ENCODE results near the gene GPAT2.
"Not testable (repeated sequence)": the region's sequence is repeated elsewhere in the genome, so short reads cannot be mapped to it uniquely, and the experiment has no call there.

The GPAT2 gene

DNA sequence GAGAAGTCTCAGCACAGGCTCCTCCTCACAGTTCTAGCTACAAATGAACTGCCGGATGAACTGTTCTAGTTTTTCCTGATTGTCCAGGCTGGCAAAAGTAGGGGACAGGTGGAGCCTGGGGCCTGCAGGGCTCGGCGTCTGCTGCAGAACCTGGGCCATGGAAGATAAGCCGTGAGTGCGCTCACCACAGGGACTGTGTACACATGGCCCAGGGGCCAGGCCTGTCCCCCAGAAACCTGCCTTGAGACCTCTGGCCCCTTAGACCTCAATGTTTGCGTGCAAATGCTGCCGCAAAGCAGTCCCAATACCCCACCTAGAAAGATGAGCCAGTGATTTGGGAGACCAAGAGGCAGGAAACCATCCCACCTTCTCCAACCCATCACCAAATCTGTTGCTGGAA, 12.6 kb downstream of the GPAT2 start:
- not testable (repeated sequence) for DNase-seq

DNA sequence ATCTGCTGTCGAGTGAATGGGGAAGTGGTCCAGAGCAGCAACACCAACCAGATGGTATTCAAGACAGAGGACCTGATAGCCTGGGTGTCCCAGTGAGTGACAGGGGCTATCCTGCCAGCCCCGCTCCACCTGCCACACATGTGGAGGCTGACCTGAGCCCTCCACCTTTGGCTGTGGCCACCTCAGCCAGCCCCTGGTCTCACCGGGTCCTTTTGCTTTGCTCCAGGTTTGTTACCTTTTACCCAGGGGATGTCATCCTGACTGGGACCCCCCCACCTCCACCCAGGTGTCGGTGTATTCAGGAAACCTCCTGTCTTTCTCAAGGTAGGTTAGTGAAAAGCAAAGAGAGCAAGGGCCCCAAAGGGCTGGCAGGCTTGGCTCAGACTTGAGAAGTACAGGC, 13.6 kb downstream of the GPAT2 start:
- not testable (repeated sequence) for DNase-seq

DNA sequence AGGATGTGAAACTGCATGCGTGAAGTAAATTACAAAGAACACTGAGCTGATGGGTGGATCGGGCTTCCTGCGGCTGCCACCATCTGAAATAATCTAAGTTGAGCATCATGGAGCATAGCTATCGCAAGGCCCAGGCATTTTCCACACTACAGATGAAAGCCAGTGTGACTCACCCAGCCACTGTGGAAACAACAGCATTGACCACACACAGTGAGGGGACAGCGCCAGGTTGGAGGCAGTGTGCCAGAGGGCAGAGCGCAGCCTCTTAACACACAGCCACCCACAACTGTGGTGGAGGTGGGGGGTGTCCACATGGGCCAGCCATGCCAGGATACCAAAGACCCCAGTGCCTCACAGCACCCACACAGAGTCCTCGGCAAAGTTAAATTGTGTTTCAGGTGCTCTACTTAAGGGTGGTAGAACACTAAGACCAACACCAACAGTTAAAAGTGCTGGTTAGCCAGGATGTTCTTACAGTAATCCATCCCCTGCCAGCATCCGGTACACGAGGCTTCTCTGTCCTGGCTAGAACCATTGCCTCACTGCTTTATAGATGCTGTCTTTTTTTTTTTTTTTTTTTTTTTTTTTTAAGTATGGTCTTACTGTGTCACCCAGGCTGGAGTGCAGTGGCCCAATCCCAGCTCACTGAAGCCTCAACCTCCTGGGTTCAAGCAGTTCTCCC, 14.7 kb downstream of the GPAT2 start:
- DNase-seq = not testable (repeated sequence)

DNA sequence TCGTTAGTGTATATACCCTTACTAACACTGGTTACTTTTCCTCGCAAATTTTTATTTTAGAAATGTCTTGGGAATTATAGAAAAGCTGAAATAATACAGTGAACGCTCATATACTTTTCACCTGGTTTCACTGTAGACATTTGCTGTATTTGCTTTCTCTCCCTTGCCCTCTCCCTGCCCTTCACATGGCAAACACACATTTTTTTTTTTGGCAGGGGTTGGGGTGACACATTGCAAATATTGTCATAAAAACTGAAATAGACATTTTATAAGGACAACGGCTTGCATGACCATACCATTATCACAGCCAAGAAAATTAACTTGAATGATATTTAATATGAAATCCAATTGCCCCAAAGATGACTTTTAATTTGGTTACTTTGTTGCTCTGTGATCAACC, 18.4 kb downstream of the GPAT2 start:
- not testable (repeated sequence) for DNase-seq

DNA sequence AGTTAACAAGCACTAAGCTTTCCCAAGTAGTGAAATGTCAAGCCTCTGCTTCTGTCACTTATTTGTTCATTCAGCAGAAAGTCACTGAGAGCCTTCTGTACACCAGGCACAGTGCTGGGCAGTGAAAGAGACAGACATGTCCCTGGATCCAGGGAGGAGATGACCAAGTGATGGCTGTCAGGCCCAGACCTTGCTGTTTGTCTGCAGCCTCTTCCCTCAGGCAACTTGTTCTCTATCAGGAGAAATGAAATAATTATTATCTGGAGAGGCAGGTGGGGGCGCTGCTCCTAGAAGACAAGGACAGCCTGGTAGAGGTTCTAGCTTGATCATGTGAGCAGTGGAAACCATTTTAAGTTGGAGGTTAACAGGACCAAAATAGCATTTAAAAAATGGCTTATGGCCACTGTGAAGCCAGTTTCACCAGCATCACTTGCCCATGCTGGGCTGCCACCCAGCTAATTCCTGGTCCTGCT, 21.9 kb downstream of the GPAT2 start:
- not testable (repeated sequence) for DNase-seq

DNA sequence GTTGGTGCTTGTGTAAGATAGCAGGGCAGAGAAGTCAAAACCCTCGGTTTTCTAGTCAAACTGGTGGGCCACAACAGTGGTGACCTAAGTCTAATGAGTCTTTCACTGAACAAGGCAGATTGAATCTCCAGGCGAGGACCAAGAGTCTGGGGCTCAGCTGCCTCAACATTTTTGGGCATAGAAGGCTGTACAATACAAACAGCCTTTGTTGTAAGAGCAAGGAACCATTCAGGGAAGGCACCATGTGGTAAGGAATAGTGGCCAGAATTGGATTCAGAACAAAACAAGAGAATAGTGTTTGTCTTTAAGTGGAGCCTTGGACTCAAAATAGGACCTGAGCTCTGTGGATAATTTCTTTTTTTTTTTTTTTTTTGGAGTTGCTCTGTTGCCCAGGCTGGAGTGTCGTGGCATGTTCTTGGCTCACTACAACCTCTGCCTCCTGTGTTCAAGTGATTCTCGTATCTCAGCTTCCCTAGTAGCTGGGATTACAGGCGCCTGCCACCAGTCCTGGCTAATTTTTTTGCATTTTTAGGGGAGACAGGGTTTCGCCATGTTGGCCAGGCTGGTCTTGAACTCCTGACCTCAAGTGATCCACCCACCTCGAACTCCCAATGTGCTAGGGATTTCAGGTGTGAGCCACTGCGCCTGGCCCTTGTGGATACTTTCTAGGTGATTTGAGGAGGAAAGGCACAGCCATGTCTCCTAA, 22.5 kb downstream of the GPAT2 start:
- not testable (repeated sequence) for DNase-seq

DNA sequence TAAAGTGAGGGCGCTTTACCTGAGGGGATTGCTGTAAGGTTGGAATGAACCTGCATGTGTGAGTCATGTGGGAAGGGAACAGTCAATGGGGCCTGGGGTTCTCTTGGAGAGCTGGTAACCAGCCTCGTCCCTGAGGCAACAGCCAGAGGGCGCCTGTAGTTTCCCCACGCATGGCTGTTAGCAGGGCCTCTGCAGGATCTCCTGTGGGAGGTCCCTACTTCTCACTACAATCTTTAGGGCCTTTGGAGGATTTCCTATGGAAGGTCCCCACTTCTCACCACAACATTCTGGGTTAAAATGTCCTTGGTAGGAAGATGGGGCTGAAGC, 23.6 kb downstream of the GPAT2 start:
- DNase-seq = not testable (repeated sequence)

DNA sequence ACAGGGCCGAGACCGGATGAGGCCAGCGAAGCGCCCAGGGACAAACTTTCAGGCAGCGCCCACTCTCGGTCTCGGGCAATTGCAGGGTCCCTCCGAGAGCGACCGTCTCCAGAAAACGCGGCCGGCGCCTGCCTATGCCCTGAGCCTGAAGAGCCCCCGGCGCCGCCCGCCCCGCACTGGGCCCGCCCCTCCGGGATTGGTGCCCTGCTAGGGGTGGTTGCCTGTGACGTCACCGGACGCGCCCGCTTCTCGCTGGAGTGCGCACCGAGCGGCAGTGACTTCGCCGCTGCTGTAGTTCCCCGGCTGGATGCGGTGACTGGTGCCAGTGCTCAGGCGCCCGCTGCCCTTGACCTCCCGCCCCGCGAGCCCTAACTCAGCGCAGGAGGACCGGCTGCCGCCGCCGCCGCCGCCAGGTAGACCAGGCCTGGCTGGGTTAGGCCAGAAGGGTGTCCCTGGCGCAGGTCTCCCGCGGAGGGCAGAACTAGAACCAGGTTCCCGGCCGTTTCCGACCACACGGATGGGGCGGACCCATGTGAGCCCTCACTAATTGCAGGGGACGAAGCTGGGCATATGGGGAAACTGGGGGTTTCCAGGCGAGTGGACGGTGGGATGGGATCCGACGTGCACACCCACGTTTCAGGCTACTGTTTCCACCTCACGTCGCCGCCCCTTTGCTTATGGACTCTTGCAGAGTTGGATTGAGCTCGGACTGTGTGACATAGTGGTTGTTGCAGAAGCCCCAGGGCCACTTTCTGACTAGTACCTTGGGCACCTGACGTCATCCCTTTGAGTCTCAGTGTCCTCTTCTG, 24.2 kb downstream of the GPAT2 start:
- DNase-seq = not testable (repeated sequence)

DNA sequence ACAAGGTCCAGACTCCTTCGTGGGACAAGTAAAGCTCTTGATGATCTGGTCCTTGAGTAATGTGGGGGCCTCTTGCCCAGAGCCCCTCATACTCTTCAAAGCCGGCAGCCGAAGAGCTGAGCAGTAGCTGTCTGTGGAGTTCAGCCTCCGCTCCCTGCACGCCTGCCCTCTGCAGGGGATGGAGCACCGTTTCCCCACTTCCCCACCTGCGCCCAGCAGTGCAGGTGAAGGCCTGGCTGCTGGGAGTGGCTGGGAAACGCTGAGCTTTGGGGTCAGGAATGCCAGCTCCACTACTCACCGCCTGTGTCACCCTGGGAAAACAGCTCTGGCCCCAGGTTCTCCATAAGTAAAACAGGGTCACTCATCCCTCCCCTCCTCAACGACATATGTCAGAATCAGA, 24.9 kb downstream of the GPAT2 start:
- DNase-seq = not testable (repeated sequence)

DNA sequence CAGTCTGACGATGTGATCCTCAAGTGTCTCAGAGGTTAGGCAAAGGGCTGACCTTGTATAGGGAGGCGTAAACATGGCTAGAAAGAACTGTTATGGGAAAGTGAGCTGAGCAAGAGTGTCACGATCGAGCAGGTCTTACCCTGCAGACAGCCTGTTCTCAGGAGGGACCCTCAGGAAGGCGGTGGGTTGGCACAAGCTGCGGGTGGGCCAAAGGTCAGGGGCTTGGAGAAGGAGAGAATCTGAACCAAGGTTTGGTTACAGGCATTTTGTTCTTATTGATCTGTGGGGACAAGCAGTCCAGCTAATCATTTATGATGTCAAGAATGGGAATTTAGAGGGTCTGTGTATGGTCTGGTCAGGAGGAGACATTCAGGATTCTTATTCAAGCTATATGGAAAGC, 26.7 kb downstream of the GPAT2 start:
- not testable (repeated sequence) for DNase-seq

DNA sequence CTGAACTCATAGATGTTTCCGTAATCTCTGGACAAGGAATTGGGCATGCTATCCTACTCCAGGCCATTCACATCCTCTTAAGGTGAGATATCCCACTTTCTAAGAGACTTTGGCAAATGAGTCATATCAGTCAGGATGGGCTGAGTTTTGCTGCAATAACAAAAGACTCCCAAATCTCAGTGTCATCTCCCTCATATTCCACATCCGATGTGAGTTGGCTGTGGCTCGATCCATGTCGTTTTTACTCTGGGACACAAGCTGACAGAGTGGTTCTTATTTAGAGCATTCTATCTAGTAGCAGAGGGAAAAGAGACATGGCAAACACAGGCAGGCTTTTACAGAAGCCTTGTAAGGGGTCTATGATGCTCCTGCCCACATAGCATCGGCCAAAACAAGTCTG, 28.5 kb downstream of the GPAT2 start:
- not testable (repeated sequence) for DNase-seq

DNA sequence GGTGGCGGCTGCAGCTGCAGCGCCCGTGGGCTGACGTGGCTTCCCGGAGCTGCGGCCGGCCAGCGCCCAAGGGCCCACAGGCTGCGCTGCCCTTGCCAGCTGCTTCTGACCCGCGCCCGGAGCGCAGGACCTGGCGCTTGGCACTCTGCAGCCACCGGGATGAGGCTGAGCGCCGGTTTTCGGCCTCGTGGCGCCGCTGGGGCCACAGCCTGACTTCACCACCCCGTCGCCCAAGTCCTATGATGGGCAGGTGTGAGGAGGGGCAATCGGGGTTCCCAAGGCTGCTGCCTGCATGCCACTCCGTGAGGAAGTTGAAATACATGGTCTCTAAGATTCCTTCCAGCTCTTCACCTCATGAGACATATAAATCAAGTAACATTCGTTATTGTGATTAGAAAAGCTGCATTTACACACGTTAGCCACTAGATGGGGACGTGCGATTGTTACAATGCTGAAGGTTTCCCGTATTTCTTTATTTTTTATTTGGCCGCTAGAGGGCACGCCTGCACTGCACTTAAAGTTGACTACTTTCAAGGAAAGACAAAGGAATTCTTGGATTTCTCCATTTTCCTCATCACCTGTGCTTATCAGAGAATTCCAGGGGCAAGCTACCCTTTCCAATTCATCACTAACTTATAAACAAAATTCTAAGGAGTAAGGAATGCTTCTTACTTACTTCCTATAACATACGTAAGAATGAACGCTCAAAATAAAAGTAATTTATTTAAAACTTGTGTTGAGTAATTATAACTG, 42.0 kb downstream of the GPAT2 start:
- not testable (repeated sequence) for DNase-seq

DNA sequence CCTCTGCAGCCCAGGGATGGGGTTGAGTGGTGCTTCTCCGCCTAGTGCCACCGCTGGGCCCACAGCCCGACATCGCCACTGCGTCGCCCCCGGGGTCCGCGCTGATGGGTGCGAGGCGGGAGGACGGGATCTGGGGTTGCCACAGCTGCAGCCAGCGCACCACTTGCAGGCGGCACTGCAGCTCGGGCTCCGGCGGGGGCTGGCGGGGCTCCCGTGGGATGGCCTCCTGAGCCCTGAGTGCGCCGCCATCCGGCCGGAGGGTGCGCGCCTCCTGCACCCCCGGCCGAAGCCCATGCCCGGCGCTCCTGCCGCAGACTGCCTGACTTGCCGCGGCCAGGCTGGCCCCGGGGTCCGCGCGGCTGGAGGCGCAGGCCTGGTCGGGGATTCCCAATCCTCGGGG, 42.6 kb downstream of the GPAT2 start:
- DNase-seq = not testable (repeated sequence)

DNA sequence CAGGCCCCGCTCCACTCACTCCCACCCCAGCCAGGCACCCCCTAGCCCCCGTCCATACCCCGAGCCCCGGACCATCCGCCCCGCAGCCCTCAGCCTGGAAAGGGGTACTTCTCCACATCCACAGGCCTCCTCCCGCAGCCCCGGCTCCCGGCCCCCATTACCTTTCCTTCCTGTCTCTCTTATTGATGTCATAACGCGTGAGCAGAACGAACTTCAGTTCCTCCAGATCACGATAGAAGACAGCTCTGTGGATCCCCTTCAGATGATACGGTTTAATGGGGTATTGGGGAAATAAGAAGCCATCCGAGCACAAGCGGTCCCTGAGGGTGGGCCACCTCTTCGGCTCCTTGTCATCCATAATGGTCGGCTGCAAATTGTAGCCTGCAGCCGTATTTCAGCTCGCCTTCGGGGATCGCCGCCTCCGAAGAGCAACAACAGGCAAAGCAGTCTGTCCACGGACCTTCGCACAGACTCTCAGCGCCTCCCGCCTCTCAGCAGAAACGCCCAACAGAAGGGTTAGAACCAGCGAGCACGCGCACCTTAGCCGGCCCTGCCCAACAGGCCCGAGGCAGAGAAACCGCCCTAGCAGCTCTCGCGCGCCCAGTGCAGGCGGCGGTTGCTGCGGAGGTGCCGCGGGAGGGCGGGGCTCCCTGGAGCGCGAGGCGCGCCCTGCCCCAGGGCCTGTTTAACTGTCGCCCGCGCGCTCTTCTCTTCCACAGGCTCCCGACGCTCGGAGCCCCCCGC, 43.2 kb downstream of the GPAT2 start, which contains the start of gene ANKRD36C:
Gene ANKRD36C (minus strand): TSS at position 474 of the 744 bp plus-strand sequence. CDS start 116 bp downstream, at position 358.
- DNase-seq = not testable (repeated sequence)

DNA sequence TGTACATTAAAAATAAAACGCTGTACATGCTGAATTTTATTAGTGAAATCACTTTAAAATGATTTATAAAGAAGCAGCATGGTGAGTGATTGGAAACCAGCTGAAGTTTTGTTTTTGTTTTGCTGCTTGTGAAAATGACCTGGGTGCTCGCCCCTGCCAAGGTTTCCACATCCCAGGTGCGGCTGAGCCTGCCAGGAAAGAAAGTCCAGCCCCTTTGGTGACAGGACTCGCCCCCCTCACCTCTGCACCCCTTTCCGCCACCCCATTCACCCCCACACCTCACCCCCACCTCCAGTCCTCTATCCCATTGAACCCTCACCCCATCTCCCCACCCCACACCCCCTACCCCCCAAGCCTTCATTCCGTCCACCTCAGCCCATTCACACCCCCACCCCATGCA, 43.8 kb downstream of the GPAT2 start:
- DNase-seq = not testable (repeated sequence)
